ENCODE results near the gene PCDH20. TPM values are rescaled to one million over a fixed set of nuclear protein-coding genes. Genes with fewer than 3 reads are reported as not detected.

Gene PCDH20, protein sequence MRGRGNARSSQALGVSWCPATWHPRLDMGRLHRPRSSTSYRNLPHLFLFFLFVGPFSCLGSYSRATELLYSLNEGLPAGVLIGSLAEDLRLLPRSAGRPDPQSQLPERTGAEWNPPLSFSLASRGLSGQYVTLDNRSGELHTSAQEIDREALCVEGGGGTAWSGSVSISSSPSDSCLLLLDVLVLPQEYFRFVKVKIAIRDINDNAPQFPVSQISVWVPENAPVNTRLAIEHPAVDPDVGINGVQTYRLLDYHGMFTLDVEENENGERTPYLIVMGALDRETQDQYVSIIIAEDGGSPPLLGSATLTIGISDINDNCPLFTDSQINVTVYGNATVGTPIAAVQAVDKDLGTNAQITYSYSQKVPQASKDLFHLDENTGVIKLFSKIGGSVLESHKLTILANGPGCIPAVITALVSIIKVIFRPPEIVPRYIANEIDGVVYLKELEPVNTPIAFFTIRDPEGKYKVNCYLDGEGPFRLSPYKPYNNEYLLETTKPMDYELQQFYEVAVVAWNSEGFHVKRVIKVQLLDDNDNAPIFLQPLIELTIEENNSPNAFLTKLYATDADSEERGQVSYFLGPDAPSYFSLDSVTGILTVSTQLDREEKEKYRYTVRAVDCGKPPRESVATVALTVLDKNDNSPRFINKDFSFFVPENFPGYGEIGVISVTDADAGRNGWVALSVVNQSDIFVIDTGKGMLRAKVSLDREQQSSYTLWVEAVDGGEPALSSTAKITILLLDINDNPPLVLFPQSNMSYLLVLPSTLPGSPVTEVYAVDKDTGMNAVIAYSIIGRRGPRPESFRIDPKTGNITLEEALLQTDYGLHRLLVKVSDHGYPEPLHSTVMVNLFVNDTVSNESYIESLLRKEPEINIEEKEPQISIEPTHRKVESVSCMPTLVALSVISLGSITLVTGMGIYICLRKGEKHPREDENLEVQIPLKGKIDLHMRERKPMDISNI
- polyA plus RNA-seq (2011; rRNA removed), result not detected in 2 replicates
- not detected in 2 replicates for polyA minus RNA-seq (2011; rRNA and poly(A)+ RNA removed)

- CTCF ChIA-PET, result no interaction called here
- TF ChIP-seq, protein P1, sequence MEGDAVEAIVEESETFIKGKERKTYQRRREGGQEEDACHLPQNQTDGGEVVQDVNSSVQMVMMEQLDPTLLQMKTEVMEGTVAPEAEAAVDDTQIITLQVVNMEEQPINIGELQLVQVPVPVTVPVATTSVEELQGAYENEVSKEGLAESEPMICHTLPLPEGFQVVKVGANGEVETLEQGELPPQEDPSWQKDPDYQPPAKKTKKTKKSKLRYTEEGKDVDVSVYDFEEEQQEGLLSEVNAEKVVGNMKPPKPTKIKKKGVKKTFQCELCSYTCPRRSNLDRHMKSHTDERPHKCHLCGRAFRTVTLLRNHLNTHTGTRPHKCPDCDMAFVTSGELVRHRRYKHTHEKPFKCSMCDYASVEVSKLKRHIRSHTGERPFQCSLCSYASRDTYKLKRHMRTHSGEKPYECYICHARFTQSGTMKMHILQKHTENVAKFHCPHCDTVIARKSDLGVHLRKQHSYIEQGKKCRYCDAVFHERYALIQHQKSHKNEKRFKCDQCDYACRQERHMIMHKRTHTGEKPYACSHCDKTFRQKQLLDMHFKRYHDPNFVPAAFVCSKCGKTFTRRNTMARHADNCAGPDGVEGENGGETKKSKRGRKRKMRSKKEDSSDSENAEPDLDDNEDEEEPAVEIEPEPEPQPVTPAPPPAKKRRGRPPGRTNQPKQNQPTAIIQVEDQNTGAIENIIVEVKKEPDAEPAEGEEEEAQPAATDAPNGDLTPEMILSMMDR (IDR thresholded peaks at IDR 0.05; ENCODE audit: low read depth, low read length), result no peak
- POLR2A ChIA-PET, result no interaction called here
Measured at GRCh38 chr13:61415749-61416148, at the start of gene PCDH20. PCDH20 (minus strand) TSS chr13:61415849; CDS start chr13:61415158, 691 bp downstream.

DNA sequence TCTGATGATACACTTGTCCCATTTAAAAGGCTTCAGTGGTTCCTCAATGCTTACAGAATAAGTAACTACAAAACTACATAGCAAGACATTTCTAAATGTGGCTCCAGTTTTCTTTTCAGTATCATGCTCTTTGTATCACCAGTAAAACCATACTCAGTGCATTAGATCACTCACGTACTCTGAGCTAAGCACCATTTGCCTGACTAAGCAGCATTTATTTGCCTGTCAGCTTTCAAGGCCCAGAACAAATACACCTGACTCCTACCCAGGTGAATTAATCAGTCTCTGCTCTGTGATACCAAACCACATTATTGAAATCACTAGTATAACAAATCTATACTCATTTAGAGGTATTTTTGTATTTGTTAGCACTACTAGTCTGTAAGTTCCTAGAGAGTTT is 47.4 kb upstream of the PCDH20 start:
- ChIA-PET CTCF (no interaction called here), POLR2A (no interaction called here)
- Histone ChIP-seq H3K27ac (ENCODE audit: low read depth, low read length) (no peak overlapping the region), H3K9me3 (ENCODE audit: control insufficient read depth, insufficient read depth, low read length) (no peaks in the 10 kb centered on the region), H3K4me3 (ENCODE audit: low read depth, low read length) (no peak overlapping the region), H3K27me3 (ENCODE audit: control insufficient read depth, insufficient read depth, low read length) (no peaks in the 10 kb centered on the region)
- DNase-seq (ENCODE audit: low read depth, low spot score), result no peak
- TF ChIP-seq, protein P1 (IDR thresholded peaks at IDR 0.05; ENCODE audit: low read depth, low read length), result no peak

More at GRCh38 chr13:61415749-61416148, at the start of gene PCDH20:
- Histone ChIP-seq H3K4me3 (ENCODE audit: low read depth, low read length) (no peak within 1 kb of the TSS), H3K27me3 (ENCODE audit: control insufficient read depth, insufficient read depth, low read length) (peaks cover 6% of the 10 kb centered on the region), H3K9me3 (ENCODE audit: control insufficient read depth, insufficient read depth, low read length) (no peaks in the 10 kb centered on the region), H3K27ac (ENCODE audit: low read depth, low read length) (no peak within 1 kb of the TSS)
- DNase-seq (ENCODE audit: low read depth, low spot score), result no peak

- TF ChIP-seq, protein P1 (IDR thresholded peaks at IDR 0.05; ENCODE audit: low read depth, low read length), result no peak
- Histone ChIP-seq H3K4me3 (ENCODE audit: low read depth, low read length) (no peak overlapping the region), H3K27ac (ENCODE audit: low read depth, low read length) (no peak overlapping the region), H3K9me3 (ENCODE audit: control insufficient read depth, insufficient read depth, low read length) (no peaks in the 10 kb centered on the region), H3K27me3 (ENCODE audit: control insufficient read depth, insufficient read depth, low read length) (no peaks in the 10 kb centered on the region)
- DNase-seq (ENCODE audit: low read depth, low spot score), result no peak
- ChIA-PET POLR2A (no interaction called here), CTCF (no interaction called here)
Measured at GRCh38 chr13:61453121-61453520, 37.5 kb upstream of the PCDH20 start.

GRCh38 chr13:61432029-61432428 is 16.4 kb upstream of the PCDH20 start:
- no peak for DNase-seq (ENCODE audit: low read depth, low spot score)
- Histone ChIP-seq H3K4me3 (ENCODE audit: low read depth, low read length) (no peak overlapping the region), H3K27me3 (ENCODE audit: control insufficient read depth, insufficient read depth, low read length) (no peaks in the 10 kb centered on the region), H3K27ac (ENCODE audit: low read depth, low read length) (no peak overlapping the region), H3K9me3 (ENCODE audit: control insufficient read depth, insufficient read depth, low read length) (no peaks in the 10 kb centered on the region)
- TF ChIP-seq, protein P1 (IDR thresholded peaks at IDR 0.05; ENCODE audit: low read depth, low read length), result no peak
- CTCF ChIA-PET, result no interaction called here
- POLR2A ChIA-PET, result no interaction called here
